ENCODE results near the gene PTPRU.

- TF ChIP-seq CTCF (IDR thresholded peaks at IDR 0.05; ENCODE audit: low read depth, low read length, poor library complexity, severe bottlenecking) (peak; percentile 67), EZH2phosphoT487 (IDR thresholded peaks at IDR 0.05; ENCODE audit: borderline replicate concordance, low read length) (no peak)
These were observed at the start of gene PTPRU for GRCh38 chr1:29235955-29236711.
